GM19239 (cell line): ENCODE results near the gene TNFRSF6B.

Source experiments
- DNase-seq: peaks from one replicate; pipeline ENCODE4 v3.0.0; 2011; ENCODE audit warnings: low spot score; ENCODE audit not compliant: insufficient read length
- FAIRE-seq: peaks from 2 replicates; lab custom pipeline; 2011; peaks lifted over from hg19 to GRCh38; lab: Jason Lieb, UNC

The TNFRSF6B gene

GRCh38 chr20:63744574-63745423, 48.3 kb downstream of the TNFRSF6B start:
- FAIRE-seq (no peak), DNase-seq (no peak)

DNA sequence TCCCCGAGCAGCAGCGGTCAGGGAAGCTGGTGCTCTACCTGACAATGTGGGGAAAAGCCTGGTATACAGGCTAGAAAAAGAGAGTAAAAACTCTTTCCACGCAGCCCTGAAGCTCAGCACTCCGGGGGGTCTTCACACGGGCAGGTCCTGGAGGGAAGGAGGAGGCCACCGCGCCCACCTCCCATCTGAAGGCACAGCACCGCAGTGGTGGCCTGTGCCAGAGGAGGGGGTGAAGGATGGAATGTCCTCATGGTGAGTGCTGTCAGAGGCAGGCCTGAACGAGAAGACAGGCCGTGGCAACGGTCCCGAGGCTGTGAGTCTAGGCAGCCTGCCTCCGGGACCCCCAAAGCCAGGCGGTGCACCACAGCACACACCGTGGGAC, 49.0 kb downstream of the TNFRSF6B start:
- DNase-seq = no peak
- no peak for FAIRE-seq

- no peak for FAIRE-seq
- DNase-seq = no peak
These were observed 49.7 kb downstream of the TNFRSF6B start for GRCh38 chr20:63745961-63746731.

- FAIRE-seq (no peak), DNase-seq (no peak)
These were observed 50.4 kb downstream of the TNFRSF6B start for GRCh38 chr20:63746751-63747315.

DNA sequence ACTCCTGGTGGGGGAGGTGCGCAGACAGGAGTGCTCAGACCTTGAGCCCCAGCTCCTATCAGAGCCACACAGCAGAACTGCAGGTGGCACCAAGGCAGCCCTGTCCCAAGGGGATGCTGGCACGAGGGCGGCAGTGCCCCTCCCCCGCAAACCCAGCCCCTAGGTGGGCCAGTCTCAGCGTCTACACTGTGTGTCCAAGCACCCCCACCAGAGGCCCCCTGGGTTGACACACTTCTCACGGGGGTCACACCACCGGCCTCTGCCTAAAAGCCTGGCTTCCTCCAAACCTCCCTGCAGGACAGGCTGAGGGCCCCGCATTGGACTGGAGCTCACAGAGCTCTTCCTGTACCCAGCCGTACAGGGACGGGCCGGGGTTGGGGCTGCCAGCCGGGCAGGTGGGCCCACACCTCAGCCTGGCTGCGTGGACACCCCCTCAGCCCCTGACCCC, 51.2 kb downstream of the TNFRSF6B start:
- FAIRE-seq = no peak
- DNase-seq = no peak
